Measurements from ENCODE around the gene PODNL1.

PODNL1 gene

GRCh38 chr19:13887517-13887916, 50.7 kb downstream of the PODNL1 start:
- FAIRE-seq: no peak

GRCh38 chr19:13887018-13887436, 51.2 kb downstream of the PODNL1 start:
- FAIRE-seq: no peak

- FAIRE-seq: no peak
These were observed 52.3 kb downstream of the PODNL1 start for GRCh38 chr19:13885826-13886365.

GRCh38 chr19:13884726-13885591, 53.3 kb downstream of the PODNL1 start:
- FAIRE-seq: no peak

- no peak for FAIRE-seq
These were observed 54.6 kb downstream of the PODNL1 start for GRCh38 chr19:13883516-13884064.

GRCh38 chr19:13882836-13883235, 55.4 kb downstream of the PODNL1 start:
- FAIRE-seq: no peak

- no peak for FAIRE-seq
These were observed 55.8 kb downstream of the PODNL1 start for GRCh38 chr19:13882419-13882795.

- FAIRE-seq: no peak
These were observed 56.4 kb downstream of the PODNL1 start for GRCh38 chr19:13881692-13882418.

GRCh38 chr19:13881251-13881691, 56.9 kb downstream of the PODNL1 start:
- FAIRE-seq: no peak
